ENCODE measurements around the gene RTP3. TPM values are rescaled to one million over a fixed set of nuclear protein-coding genes. Genes with fewer than 3 reads are reported as not detected.

RTP3 gene
- total and polyA plus RNA-seq, 12 donors: not detected

DNA sequence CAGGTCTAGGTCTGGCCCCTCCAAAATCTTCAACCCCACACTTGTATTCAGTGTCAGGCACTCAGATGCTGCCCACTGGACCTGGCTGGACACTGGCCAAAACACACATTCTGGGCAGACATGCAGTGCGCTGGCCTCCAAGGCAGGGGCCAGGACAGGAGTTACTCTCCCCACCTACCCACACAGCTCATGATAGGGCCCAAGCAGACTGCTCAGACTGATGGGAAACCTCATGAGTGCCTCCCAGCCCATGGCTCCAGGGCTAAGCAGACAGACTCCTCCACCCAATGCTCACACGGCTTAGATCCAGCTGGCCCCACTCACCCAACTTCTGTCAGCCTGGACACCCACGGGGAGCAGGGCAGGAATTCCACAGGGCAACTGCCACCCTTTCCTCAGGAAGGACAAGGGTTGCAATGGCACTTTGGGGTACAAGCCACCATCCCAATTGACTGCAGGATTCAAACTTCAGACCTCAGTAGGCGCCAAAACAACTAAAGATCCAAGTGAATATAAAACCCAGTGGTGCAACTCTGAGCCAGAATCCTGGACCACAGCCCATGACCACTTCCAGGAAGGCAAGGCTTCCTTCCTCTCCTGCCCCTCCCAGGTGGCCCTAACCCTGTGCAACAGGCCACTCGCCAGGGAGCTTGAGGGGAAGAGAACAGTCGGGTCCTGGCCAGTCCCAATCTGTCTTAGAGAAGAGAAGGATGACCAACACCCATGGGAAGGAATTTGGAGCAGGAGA lies 34.5 kb upstream of the RTP3 start:
- no peaks in the 10 kb centered on the region for H3K36me3 ChIP-seq
- DNase-seq: peak; percentile 45 to 63
- H3K27ac ChIP-seq: peak overlapping the region; percentile 41 to 86 (median 76)
- TF ChIP-seq, protein P1, sequence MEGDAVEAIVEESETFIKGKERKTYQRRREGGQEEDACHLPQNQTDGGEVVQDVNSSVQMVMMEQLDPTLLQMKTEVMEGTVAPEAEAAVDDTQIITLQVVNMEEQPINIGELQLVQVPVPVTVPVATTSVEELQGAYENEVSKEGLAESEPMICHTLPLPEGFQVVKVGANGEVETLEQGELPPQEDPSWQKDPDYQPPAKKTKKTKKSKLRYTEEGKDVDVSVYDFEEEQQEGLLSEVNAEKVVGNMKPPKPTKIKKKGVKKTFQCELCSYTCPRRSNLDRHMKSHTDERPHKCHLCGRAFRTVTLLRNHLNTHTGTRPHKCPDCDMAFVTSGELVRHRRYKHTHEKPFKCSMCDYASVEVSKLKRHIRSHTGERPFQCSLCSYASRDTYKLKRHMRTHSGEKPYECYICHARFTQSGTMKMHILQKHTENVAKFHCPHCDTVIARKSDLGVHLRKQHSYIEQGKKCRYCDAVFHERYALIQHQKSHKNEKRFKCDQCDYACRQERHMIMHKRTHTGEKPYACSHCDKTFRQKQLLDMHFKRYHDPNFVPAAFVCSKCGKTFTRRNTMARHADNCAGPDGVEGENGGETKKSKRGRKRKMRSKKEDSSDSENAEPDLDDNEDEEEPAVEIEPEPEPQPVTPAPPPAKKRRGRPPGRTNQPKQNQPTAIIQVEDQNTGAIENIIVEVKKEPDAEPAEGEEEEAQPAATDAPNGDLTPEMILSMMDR (IDR thresholded peaks at IDR 0.05): no peak
- intact Hi-C loops (cut with DNase I): loop anchor here in 2 of 10 donors (2.0 kb wide), 1 partner anchor 26 kb away; no protein-coding TSS in a partner anchor
- H3K4me3 ChIP-seq: peak overlapping the region; percentile 7 to 50 (median 42)
- WGBS, 2 donors: 51 to 58% methylated on average over 6 of the region's 6 CpGs
- no peaks in the 10 kb centered on the region for H3K9me3 ChIP-seq
- H3K27me3 ChIP-seq: peaks cover 0 to 37% (median 16%) of the 10 kb centered on the region in 7 donors
- ATAC-seq: peak; percentile 52 to 88 (median 76)
- peaks cover 0 to 55% (median 23%) of the 10 kb centered on the region in 9 donors for H3K4me1 ChIP-seq

DNA sequence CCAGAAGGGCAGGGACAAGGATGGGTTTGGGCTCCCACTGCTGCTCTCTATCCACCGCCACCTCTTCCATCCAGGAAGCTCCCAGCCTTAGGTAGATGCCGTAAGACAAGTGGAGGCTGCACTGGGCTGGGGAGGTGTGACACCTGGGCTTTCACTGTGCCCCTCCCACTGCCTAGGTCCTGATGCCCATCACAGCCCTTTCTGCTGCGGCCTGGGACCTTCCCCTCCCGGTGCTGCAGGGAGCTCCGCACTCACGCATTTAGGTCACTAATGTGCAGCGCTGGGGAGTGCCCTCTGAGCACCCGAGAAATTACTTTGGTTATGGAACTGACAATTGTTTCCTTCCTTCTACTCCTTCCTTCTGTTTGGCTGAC lies 33.9 kb upstream of the RTP3 start:
- DNase-seq: no peak
- H3K27me3 ChIP-seq: peaks cover 0 to 37% (median 16%) of the 10 kb centered on the region in 7 donors
- TF ChIP-seq, protein P1 (IDR thresholded peaks at IDR 0.05): no peak
- H3K36me3 ChIP-seq: no peaks in the 10 kb centered on the region
- no peaks in the 10 kb centered on the region for H3K9me3 ChIP-seq
- H3K4me1 ChIP-seq: peaks cover 0 to 61% (median 29%) of the 10 kb centered on the region in 9 donors
- WGBS, 2 donors: 67 to 79% methylated on average over 8 of the region's 8 CpGs
- intact Hi-C loops (cut with DNase I): loop anchor here in 2 of 10 donors (2.0 kb wide), 1 partner anchor 25 kb away; no protein-coding TSS in a partner anchor
- peak overlapping the region in 8 of 10 donors; percentile 64 to 86 (median 73) for H3K27ac ChIP-seq
- H3K4me3 ChIP-seq: peak overlapping the region in 6 of 10 donors; percentile 7 to 50 (median 44)
- peak in 4 of 8 donors; percentile 3 to 8 (median 4) for ATAC-seq

DNA sequence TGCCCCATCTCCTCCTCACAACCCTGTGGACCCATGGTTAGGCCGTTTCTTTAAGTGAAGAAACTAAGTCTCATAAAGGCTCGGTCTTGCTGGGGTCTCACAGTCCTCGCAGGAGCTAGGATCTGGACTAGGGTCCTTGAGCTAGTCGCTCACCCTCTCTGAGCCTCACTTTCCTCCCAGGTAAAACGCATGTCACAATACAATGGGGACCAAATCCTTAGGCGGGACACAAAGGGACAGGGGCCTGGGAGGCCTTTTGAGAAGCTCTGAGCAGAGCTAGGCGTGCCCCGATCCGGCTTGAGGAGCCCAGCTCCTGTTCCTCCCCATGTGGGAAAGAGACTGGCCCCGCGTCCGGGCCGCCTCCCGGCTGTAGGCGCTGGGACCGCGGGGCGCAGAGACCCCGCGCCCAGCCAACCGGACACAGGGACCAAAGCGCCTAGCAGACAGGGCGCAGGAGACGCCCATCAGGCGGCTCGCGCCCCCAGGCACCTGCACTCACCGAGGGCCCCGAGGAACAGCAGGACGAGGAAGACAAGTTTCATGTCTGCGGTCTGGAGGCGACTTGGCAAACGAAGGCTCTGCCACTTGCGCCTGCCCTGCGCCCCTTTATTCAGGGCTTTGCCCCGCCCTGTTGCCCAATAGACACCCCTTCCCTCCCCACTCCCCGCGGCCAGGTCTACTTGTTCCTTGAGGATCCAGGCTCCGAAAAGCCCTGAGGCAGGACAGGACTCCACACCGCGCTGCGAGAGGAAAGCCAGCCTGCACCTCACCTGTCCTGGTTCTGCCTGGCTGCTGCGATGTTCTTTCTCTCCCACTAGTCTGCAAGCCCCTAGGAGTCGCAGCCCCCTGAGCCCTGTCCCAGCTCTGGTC lies 33.2 kb upstream of the RTP3 start, which contains the start of gene LTF:
Gene LTF, minus strand, starts transcription at position 580 of the 870 bp plus-strand sequence. Its CDS starts 38 bp downstream, at position 542.
- H3K4me1 ChIP-seq: peaks cover 0 to 67% (median 35%) of the 10 kb centered on the region in 9 donors
- no peak for ATAC-seq
- H3K27ac ChIP-seq: peak within 1 kb of the TSS in 8 of 10 donors; percentile 64 to 86 (median 73)
- H3K4me3 ChIP-seq: peak within 1 kb of the TSS in 6 of 10 donors; percentile 7 to 50 (median 44)
- WGBS, 2 donors: 27 to 31% methylated on average over 44 of the region's 44 CpGs
- peaks cover 0 to 37% (median 16%) of the 10 kb centered on the region in 7 donors for H3K27me3 ChIP-seq
- intact Hi-C loops (cut with DNase I): no loop called here
- TF ChIP-seq, protein P1 (IDR thresholded peaks at IDR 0.05): no peak
- H3K36me3 ChIP-seq: no peaks in the 10 kb centered on the region
- no peak for DNase-seq
- no peaks in the 10 kb centered on the region for H3K9me3 ChIP-seq

DNA sequence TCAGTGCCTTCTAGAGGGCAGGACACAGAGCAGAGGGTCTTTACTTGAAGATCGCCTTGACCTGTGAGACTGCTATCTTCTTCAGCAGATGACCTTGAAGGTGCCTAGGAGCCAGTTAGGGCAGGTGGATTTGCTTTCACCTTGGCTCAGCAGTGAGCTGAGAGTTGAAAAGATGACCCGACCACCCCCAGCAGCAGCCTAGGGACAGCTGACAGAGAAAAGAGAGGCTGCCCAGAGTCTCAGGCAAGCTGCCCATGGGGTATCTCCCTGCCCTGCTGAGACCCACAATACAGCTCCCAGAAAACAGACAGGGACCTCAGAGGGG lies 32.6 kb upstream of the RTP3 start:
- TF ChIP-seq, protein P1 (IDR thresholded peaks at IDR 0.05): no peak
- H3K27ac ChIP-seq: no peak overlapping the region
- no peaks in the 10 kb centered on the region for H3K36me3 ChIP-seq
- H3K4me3 ChIP-seq: no peak overlapping the region
- 73 to 83% methylated on average over 2 of the region's 2 CpGs for WGBS, 2 donors
- no peaks in the 10 kb centered on the region for H3K9me3 ChIP-seq
- peaks cover 0 to 67% (median 37%) of the 10 kb centered on the region in 9 donors for H3K4me1 ChIP-seq
- ATAC-seq (no peak), DNase-seq (no peak)
- intact Hi-C loops (cut with DNase I): no loop called here
- peaks cover 0 to 37% (median 16%) of the 10 kb centered on the region in 7 donors for H3K27me3 ChIP-seq

Data from heart right ventricle (tissue), 16 donors.